ENCODE data around the gene FGF19.

The FGF19 gene

GRCh38 chr11:69650081-69650831 lies 53.6 kb downstream of the FGF19 start:
- Histone ChIP-seq H3K9me3 (ENCODE audit: control insufficient read depth, low read length) (no peaks in the 10 kb centered on the region), H3K4me3 (ENCODE audit: insufficient read depth, low read depth, low read length) (no peak overlapping the region), H3K36me3 (ENCODE audit: control insufficient read depth, insufficient read depth, low read length) (peaks cover 43% of the 10 kb centered on the region), H3K27ac (ENCODE audit: insufficient read depth, low read depth, low read length, poor library complexity, severe bottlenecking) (no peak overlapping the region), H3K27me3 (ENCODE audit: control insufficient read depth, insufficient read depth, low read length, poor library complexity, severe bottlenecking) (no peaks in the 10 kb centered on the region), H3K4me1 (ENCODE audit: control insufficient read depth, insufficient read depth, low read length) (peaks cover 10% of the 10 kb centered on the region)
- 95 to 96% methylated on average over 24 of the region's 24 CpGs for WGBS, 2 experiments

GRCh38 chr11:69649576-69649900 lies 54.3 kb downstream of the FGF19 start:
- Histone ChIP-seq H3K4me3 (ENCODE audit: insufficient read depth, low read depth, low read length) (no peak overlapping the region), H3K27me3 (ENCODE audit: control insufficient read depth, insufficient read depth, low read length, poor library complexity, severe bottlenecking) (no peaks in the 10 kb centered on the region), H3K36me3 (ENCODE audit: control insufficient read depth, insufficient read depth, low read length) (peaks cover 46% of the 10 kb centered on the region), H3K9me3 (ENCODE audit: control insufficient read depth, low read length) (no peaks in the 10 kb centered on the region), H3K4me1 (ENCODE audit: control insufficient read depth, insufficient read depth, low read length) (peaks cover 17% of the 10 kb centered on the region), H3K27ac (ENCODE audit: insufficient read depth, low read depth, low read length, poor library complexity, severe bottlenecking) (no peak overlapping the region)
- 96 to 97% methylated on average over 10 of the region's 10 CpGs for WGBS, 2 experiments

GRCh38 chr11:69648679-69649575 lies 54.9 kb downstream of the FGF19 start:
- Histone ChIP-seq H3K4me3 (ENCODE audit: insufficient read depth, low read depth, low read length) (no peak overlapping the region), H3K27me3 (ENCODE audit: control insufficient read depth, insufficient read depth, low read length, poor library complexity, severe bottlenecking) (no peaks in the 10 kb centered on the region), H3K36me3 (ENCODE audit: control insufficient read depth, insufficient read depth, low read length) (peaks cover 52% of the 10 kb centered on the region), H3K4me1 (ENCODE audit: control insufficient read depth, insufficient read depth, low read length) (peaks cover 23% of the 10 kb centered on the region), H3K9me3 (ENCODE audit: control insufficient read depth, low read length) (no peaks in the 10 kb centered on the region), H3K27ac (ENCODE audit: insufficient read depth, low read depth, low read length, poor library complexity, severe bottlenecking) (no peak overlapping the region)
- 95% methylated on average over 37 of the region's 37 CpGs for WGBS, 2 experiments

Measured in ectodermal cell (in vitro differentiated cells).